ENCODE results near the gene TMEM186.

DNA sequence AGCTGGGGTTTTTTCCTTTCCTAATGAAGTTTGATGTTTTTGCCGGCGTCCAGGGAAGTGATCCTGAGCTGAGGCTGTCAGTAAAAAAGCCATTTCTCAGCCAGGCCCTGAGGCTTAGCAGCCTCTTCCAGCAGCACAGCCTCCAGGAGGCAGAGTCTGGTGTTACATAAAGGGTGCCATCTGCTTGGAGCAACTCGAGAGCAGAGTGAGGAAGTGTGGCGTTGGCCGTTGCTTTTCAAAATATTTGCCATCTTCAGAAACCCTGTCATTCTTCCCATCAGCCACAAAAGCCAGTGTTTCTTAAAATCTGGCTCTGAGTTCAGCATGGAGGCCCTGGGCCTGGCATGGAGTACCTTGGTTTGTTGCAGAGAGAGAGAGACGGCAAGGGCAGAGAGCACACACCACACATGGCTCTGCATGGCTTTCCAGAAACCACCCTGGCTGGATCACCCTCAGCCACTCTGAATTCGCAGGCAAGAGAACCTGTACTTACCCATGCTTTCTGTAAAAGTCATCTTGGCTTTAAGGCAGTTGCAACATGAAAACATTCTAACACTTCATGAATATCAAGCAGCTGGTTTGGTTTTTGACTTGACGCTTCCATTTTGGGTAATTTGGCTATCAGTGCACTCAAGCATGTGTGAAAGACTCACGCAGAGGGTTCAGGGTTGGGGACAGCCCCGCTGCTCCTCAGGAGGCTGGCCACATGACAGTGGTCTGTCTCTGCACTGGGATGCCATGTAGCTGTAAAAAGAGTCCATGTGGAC is 21.2 kb upstream of the TMEM186 start:
- TF ChIP-seq, protein P1, sequence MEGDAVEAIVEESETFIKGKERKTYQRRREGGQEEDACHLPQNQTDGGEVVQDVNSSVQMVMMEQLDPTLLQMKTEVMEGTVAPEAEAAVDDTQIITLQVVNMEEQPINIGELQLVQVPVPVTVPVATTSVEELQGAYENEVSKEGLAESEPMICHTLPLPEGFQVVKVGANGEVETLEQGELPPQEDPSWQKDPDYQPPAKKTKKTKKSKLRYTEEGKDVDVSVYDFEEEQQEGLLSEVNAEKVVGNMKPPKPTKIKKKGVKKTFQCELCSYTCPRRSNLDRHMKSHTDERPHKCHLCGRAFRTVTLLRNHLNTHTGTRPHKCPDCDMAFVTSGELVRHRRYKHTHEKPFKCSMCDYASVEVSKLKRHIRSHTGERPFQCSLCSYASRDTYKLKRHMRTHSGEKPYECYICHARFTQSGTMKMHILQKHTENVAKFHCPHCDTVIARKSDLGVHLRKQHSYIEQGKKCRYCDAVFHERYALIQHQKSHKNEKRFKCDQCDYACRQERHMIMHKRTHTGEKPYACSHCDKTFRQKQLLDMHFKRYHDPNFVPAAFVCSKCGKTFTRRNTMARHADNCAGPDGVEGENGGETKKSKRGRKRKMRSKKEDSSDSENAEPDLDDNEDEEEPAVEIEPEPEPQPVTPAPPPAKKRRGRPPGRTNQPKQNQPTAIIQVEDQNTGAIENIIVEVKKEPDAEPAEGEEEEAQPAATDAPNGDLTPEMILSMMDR (IDR thresholded peaks at IDR 0.05): no peak
- no peak for TF ChIP-seq EZH2 (IDR thresholded peaks at IDR 0.05; ENCODE audit: borderline replicate concordance, insufficient read depth, low read depth, low read length, poor library complexity, severe bottlenecking)

Data from B cell (primary cell).